Liver (tissue), 9 donors: ENCODE measurements around the gene UNKL. TPM values are rescaled to one million over a fixed set of nuclear protein-coding genes. Genes with fewer than 3 reads are reported as not detected.

ENCODE experiments used
- DNase-seq: peaks from one replicate; pipeline ENCODE4 v3.0.0-alpha.2; 2017; ENCODE audit warnings: low spot score
- H3K27ac ChIP-seq, 2 donors: one replicate each; pipeline ENCODE4 v1.7.0; 2013; ENCODE audit warnings: inconsistent platforms in 2 of 2, low read length in 2 of 2, control low read depth in 1 of 2, low read depth in 1 of 2, mild to moderate bottlenecking in 1 of 2
- H3K27me3 ChIP-seq, 4 donors: one replicate each; pipeline versions ENCODE4 v1.6.1 to v1.7.0; 2013; ENCODE audit warnings: low read length in 3 of 4, inconsistent platforms in 1 of 4, mild to moderate bottlenecking in 1 of 4, moderate library complexity in 1 of 4; ENCODE audit not compliant: control insufficient read depth in 4 of 4, insufficient read depth in 4 of 4
- H3K36me3 ChIP-seq, 4 donors: one replicate each; pipeline versions ENCODE4 v1.6.1 to v1.7.0; 2013; ENCODE audit warnings: low read length in 3 of 4, mild to moderate bottlenecking in 3 of 4, low read depth in 1 of 4, moderate library complexity in 1 of 4; ENCODE audit not compliant: control insufficient read depth in 4 of 4, insufficient read depth in 3 of 4
- H3K4me1 ChIP-seq, 4 donors: one replicate each; pipeline versions ENCODE4 v1.6.1 to v1.7.0; 2013; ENCODE audit warnings: low read length in 3 of 4, mild to moderate bottlenecking in 3 of 4, moderate library complexity in 1 of 4; ENCODE audit not compliant: control insufficient read depth in 4 of 4, insufficient read depth in 4 of 4
- H3K4me3 ChIP-seq, 3 donors: one replicate each; pipeline versions ENCODE4 v1.6.1 to v1.7.0; 2013; ENCODE audit warnings: low read length in 3 of 3, control low read depth in 1 of 3, low read depth in 1 of 3, mild to moderate bottlenecking in 1 of 3
- H3K9ac ChIP-seq, 2 donors: one replicate each; pipeline ENCODE4 v1.7.0; 2013; ENCODE audit warnings: low read length in 2 of 2, mild to moderate bottlenecking in 2 of 2, moderate library complexity in 2 of 2, control low read depth in 1 of 2, low read depth in 1 of 2
- H3K9me3 ChIP-seq, 4 donors: one replicate each; pipeline versions ENCODE4 v1.6.1 to v1.7.0; 2013; ENCODE audit warnings: low read length in 3 of 4; ENCODE audit not compliant: control insufficient read depth in 4 of 4
- ATF3 ChIP-seq: IDR thresholded peaks from 2 replicates; pipeline ENCODE4 v1.6.1; 2016; ENCODE audit warnings: antibody characterized with exemption
- CTCF ChIP-seq: fragments of 150-350 bp; IDR thresholded peaks from 2 replicates; pipeline ENCODE4 v1.5.1; 2017; ENCODE audit warnings: improper control_type of control experiment, low read depth, low read length; ENCODE audit not compliant: missing input control
- EGR1 ChIP-seq, 2 donors: IDR thresholded peaks; 2 replicates each; pipeline ENCODE4 v1.6.1; 2016 to 2018; ENCODE audit warnings: antibody characterized with exemption in 2 of 2, low read depth in 2 of 2
- FOXA1 ChIP-seq: IDR thresholded peaks from 2 replicates; pipeline ENCODE4 v1.6.1; 2016; ENCODE audit warnings: antibody characterized with exemption
- FOXA2 ChIP-seq: IDR thresholded peaks from 2 replicates; pipeline ENCODE4 v1.6.1; 2016; ENCODE audit warnings: antibody characterized with exemption
- GABPA ChIP-seq, 2 donors: IDR thresholded peaks in 1 of 2; conservative IDR thresholded peaks in 1 of 2; 2 replicates each; pipeline ENCODE4 v1.6.1; 2016; ENCODE audit warnings: antibody characterized with exemption in 2 of 2, mild to moderate bottlenecking in 1 of 2, moderate library complexity in 1 of 2
- HNF4A ChIP-seq, 2 donors: conservative IDR thresholded peaks; 2 replicates each; pipeline ENCODE4 v1.6.1; 2016; ENCODE audit warnings: antibody characterized with exemption in 2 of 2, mild to moderate bottlenecking in 2 of 2
- HNF4G ChIP-seq: IDR thresholded peaks from 2 replicates; pipeline ENCODE4 v1.6.1; 2016; ENCODE audit warnings: antibody characterized with exemption
- JUND ChIP-seq, 2 donors: IDR thresholded peaks; 2 replicates each; pipeline ENCODE4 v1.6.1; 2016; ENCODE audit warnings: antibody characterized with exemption in 2 of 2
- MAX ChIP-seq: IDR thresholded peaks from 2 replicates; pipeline ENCODE4 v1.6.1; 2016; ENCODE audit warnings: antibody characterized with exemption
- NR2F2 ChIP-seq: IDR thresholded peaks from 2 replicates; pipeline ENCODE4 v1.6.1; 2016; ENCODE audit warnings: antibody characterized with exemption
- RAD21 ChIP-seq, 2 donors: IDR thresholded peaks; 2 replicates each; pipeline ENCODE4 v1.6.1; 2016; ENCODE audit warnings: antibody characterized with exemption in 2 of 2, mild to moderate bottlenecking in 2 of 2
- REST ChIP-seq: IDR thresholded peaks from 2 replicates; pipeline ENCODE4 v1.6.1; 2016; ENCODE audit warnings: antibody characterized with exemption, mild to moderate bottlenecking
- RXRA ChIP-seq, 2 donors: IDR thresholded peaks; 2 replicates each; pipeline ENCODE4 v1.6.1; 2017 to 2018; ENCODE audit warnings: antibody characterized with exemption in 2 of 2, mild to moderate bottlenecking in 1 of 2
- SP1 ChIP-seq: IDR thresholded peaks from 2 replicates; pipeline ENCODE4 v1.6.1; 2018; ENCODE audit warnings: antibody characterized with exemption, mild to moderate bottlenecking
- TAF1 ChIP-seq: conservative IDR thresholded peaks from 2 replicates; pipeline ENCODE4 v1.6.1; 2016; ENCODE audit warnings: antibody characterized with exemption, mild to moderate bottlenecking
- YY1 ChIP-seq: IDR thresholded peaks from 2 replicates; pipeline ENCODE4 v1.6.1; 2016; ENCODE audit warnings: antibody characterized with exemption, mild to moderate bottlenecking
- ZBTB33 ChIP-seq: IDR thresholded peaks from 2 replicates; pipeline ENCODE4 v1.6.1; 2016; ENCODE audit warnings: antibody characterized with exemption
- WGBS: extraction: QIAGEN DNeasy Blood & Tissue Kit; methylation state at CpG from one replicate; pipeline ENCODE4 v1.1.7; 2013; 5-methylcytosine and 5-hydroxymethylcytosine counted together
- polyA plus RNA-seq, 2 donors: library from polyadenylated mRNA; stranded (reverse) in 1 of 2; unstranded in 1 of 2; fragments of 200-250 nt in 1 of 2; fragments of >200 nt in 1 of 2; fragmentation: Nextera tagmentation in 1 of 2; extraction: Ambion mirVana in 1 of 2; gene quantifications; one replicate each; pipeline versions ENCODE4 v1.2.1 to v1.2.3, GENCODE V29; 2013 to 2015
- total RNA-seq, 2 donors: library from RNA; depleted of rRNA; stranded (reverse); fragments of >200 nt; gene quantifications; one replicate each; pipeline ENCODE4 v1.2.3, GENCODE V29; 2014
- donor health status: healthy.
- donor health status: healthy.
- donor health status: healthy.
- donor health status: healthy.
- donor health status: healthy.

Gene UNKL
- total and polyA plus RNA-seq, 4 donors = 3.5 to 14.7 (median 6.6) TPM

- TF ChIP-seq CTCF (no peak), JUND (IDR thresholded peaks at IDR 0.05) (no peak)
These were observed 67.8 kb downstream of the UNKL start (continued) for GRCh38 chr16:1346422-1347285.

- DNase-seq = no peak
- H3K4me1 ChIP-seq = peaks cover 8 to 31% (median 22%) of the 10 kb centered on the region in 4 donors
- H3K27me3 ChIP-seq = no peaks in the 10 kb centered on the region
- H3K36me3 ChIP-seq = peaks cover 3 to 14% (median 6%) of the 10 kb centered on the region in 4 donors
- no peaks in the 10 kb centered on the region for H3K9me3 ChIP-seq
- no peak overlapping the region for H3K9ac ChIP-seq
- 86% methylated on average over 31 of the region's 31 CpGs for WGBS
- TF ChIP-seq ATF3 = no peak
- no peak for TF ChIP-seq ZBTB33
- TF ChIP-seq GABPA (IDR thresholded peaks at IDR 0.05 in 1 of 2, conservative IDR thresholded peaks at IDR 0.05 in 1 of 2) = no peak
- TF ChIP-seq HNF4G = no peak
- no peak for TF ChIP-seq FOXA2
- no peak for TF ChIP-seq HNF4A (conservative IDR thresholded peaks at IDR 0.05)
- TF ChIP-seq EGR1 (IDR thresholded peaks at IDR 0.05; ENCODE audit: low read depth in 2 of 2) = no peak
- TF ChIP-seq RXRA (IDR thresholded peaks at IDR 0.05) = no peak
- no peak for TF ChIP-seq JUND (IDR thresholded peaks at IDR 0.05)
- TF ChIP-seq SP1 = no peak
- TF ChIP-seq RAD21 (IDR thresholded peaks at IDR 0.05) = no peak
- TF ChIP-seq CTCF = no peak
- no peak for TF ChIP-seq FOXA1
- TF ChIP-seq REST = no peak
- TF ChIP-seq MAX = no peak
- no peak for TF ChIP-seq TAF1
- no peak for TF ChIP-seq YY1
- TF ChIP-seq NR2F2 = no peak
- no peak overlapping the region for H3K4me3 ChIP-seq
- no peak overlapping the region for H3K27ac ChIP-seq
These were observed 68.7 kb downstream of the UNKL start for GRCh38 chr16:1345651-1346421.
